ENCODE results near the gene UGT2B7.

DNA sequence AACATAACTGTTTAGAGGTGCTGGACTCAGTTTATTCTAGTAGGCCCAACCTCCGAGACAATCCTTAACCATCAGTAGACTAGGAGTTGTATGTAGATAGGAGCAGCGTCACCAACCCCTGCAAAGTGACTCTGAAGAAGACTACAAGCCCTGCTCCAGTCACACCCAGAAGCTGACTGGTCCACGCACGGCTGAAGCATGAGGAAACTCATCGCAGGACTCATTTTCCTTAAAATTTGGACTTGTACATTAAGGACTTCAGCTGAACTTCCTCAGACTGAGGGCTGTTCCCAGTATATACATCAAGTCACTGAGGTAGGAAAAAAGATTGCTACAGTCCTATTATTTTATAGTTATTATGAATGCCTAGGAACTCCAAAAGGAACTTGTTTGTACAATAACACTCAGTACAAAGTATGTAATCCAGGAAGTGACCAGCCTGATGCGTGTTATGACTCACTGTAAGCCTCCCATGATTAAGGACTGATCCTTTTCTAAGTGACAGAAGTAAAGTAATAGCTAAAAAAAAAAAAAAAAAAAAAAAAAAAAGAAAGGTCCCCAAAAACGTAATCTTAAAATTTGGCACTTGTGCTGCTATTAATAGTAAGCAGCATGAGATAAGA is 41.6 kb upstream of the UGT2B7 start:
- TF ChIP-seq CTCF (conservative IDR thresholded peaks at IDR 0.05; ENCODE audit: low read depth in 2 of 2) = no peak
- no peak for TF ChIP-seq EZH2 (IDR thresholded peaks at IDR 0.05; ENCODE audit: low read depth, unreplicated experiment)
- TF ChIP-seq STAT1 (IDR thresholded peaks at IDR 0.05; ENCODE audit: unreplicated experiment) = no peak
- no peak for TF ChIP-seq ZNF331 (CRISPR knock-in tag; IDR thresholded peaks at IDR 0.05; ENCODE audit: low read depth)
- no peak for TF ChIP-seq CREB1 (CRISPR knock-in tag; IDR thresholded peaks at IDR 0.05; ENCODE audit: low read depth)
- TF ChIP-seq POLR2AphosphoS5 (IDR thresholded peaks at IDR 0.05; ENCODE audit: low read depth) = no peak
- TF ChIP-seq EZH2phosphoT487 (IDR thresholded peaks at IDR 0.05; ENCODE audit: unreplicated experiment) = no peak
- no peak for TF ChIP-seq REST (IDR thresholded peaks at IDR 0.05; ENCODE audit: unreplicated experiment)
- no peak for TF ChIP-seq JUNB (IDR thresholded peaks at IDR 0.05; ENCODE audit: unreplicated experiment)
- TF ChIP-seq, protein P1, sequence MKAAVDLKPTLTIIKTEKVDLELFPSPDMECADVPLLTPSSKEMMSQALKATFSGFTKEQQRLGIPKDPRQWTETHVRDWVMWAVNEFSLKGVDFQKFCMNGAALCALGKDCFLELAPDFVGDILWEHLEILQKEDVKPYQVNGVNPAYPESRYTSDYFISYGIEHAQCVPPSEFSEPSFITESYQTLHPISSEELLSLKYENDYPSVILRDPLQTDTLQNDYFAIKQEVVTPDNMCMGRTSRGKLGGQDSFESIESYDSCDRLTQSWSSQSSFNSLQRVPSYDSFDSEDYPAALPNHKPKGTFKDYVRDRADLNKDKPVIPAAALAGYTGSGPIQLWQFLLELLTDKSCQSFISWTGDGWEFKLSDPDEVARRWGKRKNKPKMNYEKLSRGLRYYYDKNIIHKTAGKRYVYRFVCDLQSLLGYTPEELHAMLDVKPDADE (IDR thresholded peaks at IDR 0.05) = no peak

Measured in GM23338 (cell line).